ENCODE measurements around the gene RSRP1.
"Not testable (repeated sequence)": the region's sequence is repeated elsewhere in the genome, so short reads cannot be mapped to it uniquely, and the experiment has no call there.

GRCh38 chr1:25236261-25236660, 11.0 kb downstream of the RSRP1 start:
- TF ChIP-seq CTCF (conservative IDR thresholded peaks at IDR 0.05; ENCODE audit: low read depth, low read length); RAD21 (IDR thresholded peaks at IDR 0.05; ENCODE audit: low read length); MAZ (IDR thresholded peaks at IDR 0.05; ENCODE audit: borderline replicate concordance, low read depth, low read length); POLR2A (IDR thresholded peaks at IDR 0.05; ENCODE audit: low read depth, low read length); MXI1 (IDR thresholded peaks at IDR 0.05; ENCODE audit: borderline replicate concordance, low read depth, low read length); SMC3 (IDR thresholded peaks at IDR 0.05; ENCODE audit: low read depth, low read length); BHLHE40 (IDR thresholded peaks at IDR 0.05; ENCODE audit: low read depth, low read length); RFX5 (IDR thresholded peaks at IDR 0.05; ENCODE audit: low read depth, low read length); MAFK (IDR thresholded peaks at IDR 0.05; ENCODE audit: low read depth, low read length); CEBPB (IDR thresholded peaks at IDR 0.05; ENCODE audit: low read depth, low read length); NFE2L2 (IDR thresholded peaks at IDR 0.05; ENCODE audit: low read depth, low read length); FOS (IDR thresholded peaks at IDR 0.05; ENCODE audit: low read depth, low read length): not testable (repeated sequence)
